MM.1S (cell line): Measurements from ENCODE around the gene KIAA1755.

Experiments used
- CTCF ChIP-seq: fragments of 300-600 bp; sonication (generic); IDR thresholded peaks from 2 replicates; pipeline ENCODE4 v1.5.1; 2016; ENCODE audit warnings: antibody characterized with exemption, low read length, mixed read lengths
- EZH2 ChIP-seq: fragments of 300-600 bp; sonication (generic); optimal IDR thresholded peaks from 2 replicates; pipeline ENCODE3; 2017; ENCODE audit warnings: low read depth, mild to moderate bottlenecking, antibody characterized with exemption, low read length, mixed read lengths

GRCh38 chr20:38164624-38165088, 95.9 kb downstream of the KIAA1755 start:
- TF ChIP-seq CTCF, result no peak
- TF ChIP-seq EZH2, result no peak
